Measurements from ENCODE around the gene DOCK2.
A peak's percentile ranks its signal among the peaks of the same experiment; 100 is the strongest.

DOCK2 gene

DNA sequence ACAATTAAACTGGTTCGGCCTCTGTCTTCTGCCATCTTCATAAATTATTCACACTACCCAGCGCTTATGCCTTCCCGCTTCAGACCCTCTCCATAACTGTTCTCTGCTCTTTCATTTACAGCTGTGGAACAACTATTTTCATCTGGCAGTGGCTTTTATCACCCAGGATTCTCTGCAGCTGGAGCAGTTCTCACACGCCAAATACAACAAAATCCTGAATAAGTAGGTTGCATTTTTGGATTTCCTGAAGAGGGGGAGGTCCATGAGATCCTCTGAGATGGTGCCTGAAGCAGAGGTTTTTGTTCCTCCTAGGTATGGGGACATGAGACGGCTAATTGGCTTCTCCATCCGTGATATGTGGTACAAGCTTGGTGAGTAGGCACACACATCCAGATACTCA lies 371.3 kb downstream of the DOCK2 start:
- no peak for DNase-seq

DNA sequence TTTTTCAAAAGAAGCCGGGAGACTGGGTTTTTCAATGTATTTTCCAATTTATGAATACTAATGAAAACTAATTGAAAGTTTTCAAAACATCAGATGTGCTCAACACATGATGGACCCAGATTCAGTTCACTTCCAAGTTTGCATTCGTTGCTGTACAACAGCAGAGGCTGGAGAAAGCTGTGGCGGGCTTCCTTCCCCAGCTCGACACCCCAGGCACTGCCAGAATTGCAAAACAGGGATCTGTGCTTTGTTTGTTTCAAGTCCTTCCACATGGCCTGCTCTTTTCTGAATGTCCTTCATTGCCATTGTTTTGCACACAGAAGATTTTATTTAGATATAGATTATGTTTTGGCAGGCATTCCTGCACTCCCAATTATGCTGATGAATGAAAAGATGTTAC lies 373.5 kb downstream of the DOCK2 start:
- no peak for DNase-seq

DNA sequence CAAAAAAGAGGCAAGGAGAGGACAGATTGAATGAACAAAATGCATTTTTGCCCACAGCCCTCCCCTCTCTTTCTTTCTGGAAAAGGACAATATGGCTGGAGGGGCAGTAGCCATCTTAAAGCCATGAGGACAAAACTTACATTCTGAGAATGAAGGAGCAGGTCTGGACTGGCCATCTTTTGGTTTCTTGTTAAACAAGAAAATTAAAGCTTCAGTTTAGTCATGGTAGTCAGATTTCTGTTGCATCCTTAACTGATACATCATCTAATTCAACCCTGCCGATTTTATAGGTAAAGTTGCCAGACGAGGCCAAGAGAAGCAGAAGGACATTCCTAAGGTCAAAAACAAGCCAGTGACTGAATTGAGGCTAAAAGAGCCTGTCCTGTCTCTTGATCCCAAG lies 374.7 kb downstream of the DOCK2 start:
- no peak for DNase-seq

DNA sequence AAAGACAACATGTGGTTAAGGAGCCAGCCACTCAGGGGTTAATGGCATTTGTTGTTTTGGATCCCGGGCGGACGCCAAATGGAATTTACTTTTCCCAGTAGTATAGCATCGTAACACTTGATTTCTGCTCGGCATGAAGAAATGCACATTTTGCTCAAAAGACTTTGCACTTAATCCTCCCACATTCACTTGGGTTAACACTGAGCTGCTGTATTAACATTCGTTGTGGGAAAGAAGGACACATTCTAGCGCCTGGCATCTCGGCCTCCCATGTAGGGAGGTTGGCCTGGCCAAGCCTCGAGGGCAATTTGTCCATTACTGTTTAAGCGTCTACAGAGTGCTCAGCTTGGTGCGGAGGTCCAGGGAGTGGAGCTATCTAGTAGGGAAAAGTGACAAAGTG lies 375.5 kb downstream of the DOCK2 start:
- DNase-seq: no peak

DNA sequence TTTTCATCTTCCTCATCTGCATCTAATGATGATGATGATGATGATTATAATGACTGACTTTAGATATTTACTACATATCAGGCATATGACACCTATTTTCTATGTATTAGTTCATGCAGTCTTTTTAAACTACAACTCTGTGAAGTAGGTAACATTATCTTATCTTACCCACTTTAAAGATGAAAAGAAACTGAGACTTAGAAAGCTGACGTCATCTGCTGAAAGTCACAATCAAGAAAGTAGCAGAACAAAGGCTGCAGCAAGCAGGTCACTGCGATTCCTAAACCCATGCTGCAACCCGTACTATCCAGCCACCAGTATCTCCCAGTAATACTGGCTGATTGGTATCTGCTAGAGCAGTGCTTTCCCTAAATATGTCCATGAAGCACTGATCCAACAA lies 383.3 kb downstream of the DOCK2 start:
- no peak for DNase-seq

DNA sequence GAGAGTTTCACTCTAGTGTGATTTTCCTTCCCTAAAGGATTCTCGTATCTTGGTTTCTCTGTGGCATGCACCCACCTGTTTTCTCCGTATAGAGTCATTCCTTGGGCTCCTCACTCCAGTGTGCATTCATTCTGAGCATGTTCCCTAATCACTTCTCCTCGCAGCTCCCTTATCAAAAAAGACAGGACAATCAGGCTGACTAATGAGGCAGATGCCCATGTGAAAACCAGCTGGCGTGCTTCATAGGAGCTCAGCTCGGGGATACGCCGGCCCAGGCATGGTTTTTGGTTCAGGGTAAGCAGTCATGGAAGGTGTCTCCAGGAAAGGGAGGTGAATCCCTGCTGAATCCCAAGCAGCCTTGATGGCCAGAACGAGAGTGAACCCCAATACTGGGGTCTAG lies 384.4 kb downstream of the DOCK2 start:
- no peak for DNase-seq

DNA sequence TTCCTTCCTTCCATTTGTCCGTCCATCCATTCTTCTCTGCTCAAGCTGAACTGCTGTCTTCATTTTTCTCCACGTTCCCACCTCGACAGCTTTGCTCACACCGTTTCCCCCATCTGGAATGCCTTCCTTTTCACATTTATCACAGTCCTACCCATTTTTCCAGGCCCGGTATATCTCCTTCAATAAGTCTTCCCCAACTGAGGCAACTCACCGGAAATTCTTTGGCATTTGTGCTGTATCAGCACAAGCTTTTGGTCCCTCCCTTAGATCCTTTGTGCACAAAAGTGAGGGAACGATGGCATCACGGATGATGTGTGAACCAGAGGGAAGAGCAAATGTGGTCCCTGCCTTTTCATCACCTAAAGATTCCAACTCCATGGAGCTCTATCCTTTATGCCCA lies 388.8 kb downstream of the DOCK2 start:
- no peak for DNase-seq

DNA sequence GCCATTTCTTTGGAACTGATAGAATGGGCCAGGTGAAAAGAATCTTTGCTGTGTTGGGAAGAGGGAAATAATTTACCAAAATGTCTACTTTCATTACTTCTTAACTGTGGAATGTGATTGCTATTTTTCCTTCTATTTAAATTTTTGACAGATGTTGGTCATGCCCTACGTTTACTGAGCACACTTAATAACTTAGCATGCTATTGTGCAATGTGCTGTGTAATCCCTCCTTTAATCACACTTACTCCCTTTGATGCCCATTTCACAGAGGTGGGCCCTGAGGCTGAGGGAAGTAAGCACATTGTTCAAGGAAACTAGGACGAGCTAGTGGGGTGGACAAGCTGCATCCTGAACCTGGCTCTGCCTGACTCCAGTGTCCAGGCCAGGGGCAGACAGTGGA lies 391.0 kb downstream of the DOCK2 start:
- no peak for DNase-seq

DNA sequence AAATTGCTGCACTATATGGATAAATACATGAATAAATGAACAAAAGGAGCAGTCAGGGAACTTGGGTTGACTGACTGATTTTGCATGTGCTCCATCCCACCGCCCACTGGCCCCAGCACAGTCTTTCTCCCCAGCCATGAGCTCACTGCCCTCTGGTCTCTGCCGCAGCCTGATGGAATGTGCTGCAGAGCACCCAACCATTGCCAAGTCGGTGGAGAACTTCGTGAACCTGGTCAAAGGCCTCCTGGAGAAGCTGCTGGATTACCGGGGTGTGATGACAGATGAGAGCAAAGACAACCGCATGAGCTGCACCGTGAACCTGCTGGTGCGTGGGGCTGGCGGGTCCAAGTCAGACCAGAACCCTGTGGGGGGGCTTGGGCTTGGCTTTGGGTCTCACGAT lies 397.2 kb downstream of the DOCK2 start:
- no peak for DNase-seq

DNA sequence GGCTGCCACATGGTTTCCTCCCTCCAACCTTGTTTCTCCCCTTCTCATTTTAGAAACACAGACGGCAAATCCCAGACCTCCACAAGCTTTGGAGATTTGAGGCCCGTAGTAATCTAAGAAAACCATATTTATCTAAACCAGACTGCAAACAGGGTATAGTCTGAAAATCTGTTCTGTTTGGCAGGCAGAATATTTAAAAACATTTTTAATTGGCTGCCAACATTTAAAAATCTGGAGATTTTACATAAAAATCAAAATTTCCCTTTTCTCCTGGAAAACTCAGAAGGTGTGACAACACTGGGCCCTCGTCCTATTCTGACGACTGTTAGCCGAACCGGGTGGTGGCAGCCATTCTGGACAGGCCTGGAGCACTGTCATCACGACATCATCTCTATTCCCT lies 401.2 kb downstream of the DOCK2 start:
- DNase-seq: no peak

DNA sequence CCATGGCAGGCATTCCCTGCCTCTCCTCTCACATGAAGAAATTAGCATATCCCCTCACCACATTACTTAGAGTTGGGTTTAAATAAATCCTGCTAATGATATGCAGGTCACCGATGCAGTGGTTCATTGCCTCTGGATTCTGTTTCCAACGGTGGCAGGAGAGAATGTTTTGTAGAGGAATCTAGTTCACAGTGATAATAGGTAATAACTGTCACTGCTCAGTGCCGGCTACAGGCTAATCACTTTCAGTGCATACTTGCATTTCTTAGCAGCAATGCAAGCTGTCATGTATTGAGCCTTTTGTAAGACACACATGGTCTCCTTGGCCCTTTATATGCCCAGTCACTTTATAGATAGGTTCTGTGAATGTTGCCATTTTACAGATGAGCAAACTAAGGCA lies 402.8 kb downstream of the DOCK2 start:
- DNase-seq: no peak

DNA sequence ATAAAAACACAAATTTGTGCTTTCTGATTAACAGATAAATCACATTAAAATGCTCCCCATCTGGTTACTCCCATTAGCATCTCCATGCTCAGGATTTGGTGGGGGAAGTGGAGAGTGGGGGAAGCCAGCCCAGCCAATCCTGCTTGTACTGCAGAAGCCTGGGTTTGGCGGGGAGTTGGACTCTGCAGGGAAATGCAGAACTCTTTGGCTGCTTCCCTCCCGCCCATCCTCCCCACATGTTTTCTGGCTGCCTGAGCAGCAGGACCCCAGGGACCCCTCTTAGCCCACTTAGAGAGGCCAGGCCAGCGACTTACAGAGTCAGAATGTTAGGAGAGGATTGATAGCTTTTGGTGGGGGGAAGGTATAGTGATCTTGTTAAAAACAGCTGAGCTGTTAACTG lies 409.2 kb downstream of the DOCK2 start:
- DNase-seq: no peak

DNA sequence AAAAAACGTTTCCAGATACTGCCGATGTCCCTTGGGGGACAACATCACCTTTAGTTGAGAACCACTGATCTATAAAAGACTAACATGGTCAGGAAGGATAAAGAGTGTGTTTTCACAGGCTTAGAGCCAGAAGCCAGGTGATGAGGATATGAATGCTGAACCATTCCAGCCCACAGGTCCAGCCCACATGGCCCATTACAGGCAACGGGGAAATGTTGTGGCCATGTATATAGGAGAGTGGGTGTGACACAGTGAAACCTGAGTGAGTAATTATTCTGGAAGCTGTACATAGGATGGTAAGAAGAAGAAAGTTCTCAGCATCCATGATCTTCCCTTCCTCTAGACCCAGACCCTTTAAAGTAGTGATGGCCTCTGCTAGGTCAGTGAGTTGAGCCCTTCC lies 412.6 kb downstream of the DOCK2 start:
- DNase-seq: no peak

DNA sequence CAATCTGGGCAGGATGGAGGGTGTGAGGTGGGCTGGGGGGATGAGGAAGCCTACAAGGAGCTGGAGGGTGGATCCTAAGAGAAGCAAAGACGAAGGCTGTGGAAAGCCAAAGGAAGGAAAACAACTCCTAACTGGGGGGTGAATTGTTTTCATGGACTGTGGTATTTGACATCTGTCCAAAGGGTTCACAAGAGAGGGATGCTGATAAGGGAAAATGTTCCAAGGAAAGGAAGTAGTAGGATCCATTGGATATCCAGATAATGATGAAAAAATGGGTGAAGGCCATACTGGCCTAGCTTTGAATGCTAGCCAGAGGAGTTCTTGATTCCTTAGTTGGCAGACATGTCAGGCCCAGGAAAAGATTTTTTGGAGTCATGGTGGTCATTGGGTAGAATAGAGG lies 416.8 kb downstream of the DOCK2 start:
- DNase-seq: no peak

DNA sequence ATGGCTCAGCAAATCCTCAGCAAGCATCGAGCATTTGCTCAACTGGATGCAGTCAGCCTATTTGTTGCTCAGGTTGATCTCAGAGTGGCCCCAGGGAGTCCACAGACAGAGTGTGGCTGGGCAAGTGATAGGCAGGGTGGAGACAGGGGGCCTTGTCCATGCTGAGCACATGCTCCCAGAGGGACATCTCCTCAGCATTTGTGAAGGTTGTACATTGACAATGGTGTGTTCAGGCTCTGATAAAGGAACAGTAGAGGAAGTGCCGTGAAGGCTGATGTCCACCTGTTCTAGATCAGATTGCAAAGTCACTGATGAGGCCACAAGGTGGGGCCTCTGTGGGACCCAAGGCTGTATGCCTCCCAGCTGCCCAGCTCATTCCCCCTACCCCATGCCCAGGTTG lies 418.5 kb downstream of the DOCK2 start:
- no peak for DNase-seq

DNA sequence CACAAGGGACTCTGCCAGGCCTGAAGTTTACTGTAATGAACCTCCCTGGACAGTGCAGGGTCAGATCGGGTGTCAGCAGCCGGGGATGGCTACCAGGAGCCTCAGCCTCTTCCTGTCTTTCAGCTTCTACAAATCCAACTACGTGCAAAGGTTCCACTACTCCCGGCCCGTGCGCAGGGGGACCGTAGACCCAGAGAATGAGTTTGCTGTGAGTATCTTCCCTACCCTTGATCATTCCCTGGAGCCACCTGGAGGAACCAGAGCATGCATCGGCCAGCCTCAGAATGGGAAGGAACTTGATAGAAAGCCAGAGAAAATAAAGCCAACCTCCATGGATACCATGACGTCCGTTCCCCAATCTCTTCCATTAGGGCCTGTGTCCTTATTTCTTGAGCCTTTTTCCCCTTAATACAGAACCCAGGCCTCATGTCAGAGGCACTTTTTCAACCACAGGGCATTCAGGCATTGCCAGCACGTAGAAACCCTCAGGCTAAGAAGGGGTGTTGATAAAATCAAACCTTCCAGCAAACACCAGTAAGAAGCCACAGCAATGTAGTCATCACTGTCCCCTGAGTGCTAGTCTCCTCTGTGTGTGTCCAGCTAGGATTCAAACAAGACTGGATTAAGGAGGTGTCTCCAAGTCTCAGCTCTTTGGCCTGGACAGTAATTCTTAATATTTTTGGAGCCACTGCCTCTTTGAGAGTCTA lies 419.6 kb downstream of the DOCK2 start:
- DNase-seq: peak; percentile 7

DNA sequence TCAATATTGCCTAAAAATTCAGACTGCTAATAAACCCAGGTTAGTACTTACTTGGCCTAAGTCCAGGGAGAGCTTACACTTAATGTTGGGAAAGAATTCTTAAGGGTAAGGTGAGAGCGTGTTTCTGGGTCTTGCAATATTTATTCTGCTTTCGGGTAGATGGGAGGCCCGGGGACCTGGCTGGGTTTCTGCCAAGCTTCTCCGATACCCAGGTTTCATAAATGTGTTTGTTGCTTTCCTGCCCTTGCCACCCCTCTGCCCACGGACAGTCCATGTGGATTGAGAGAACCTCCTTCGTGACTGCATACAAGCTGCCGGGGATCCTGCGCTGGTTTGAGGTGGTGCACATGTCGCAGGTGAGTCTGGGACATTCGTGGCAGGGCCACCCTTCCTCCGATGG lies 420.2 kb downstream of the DOCK2 start:
- DNase-seq: no peak

DNA sequence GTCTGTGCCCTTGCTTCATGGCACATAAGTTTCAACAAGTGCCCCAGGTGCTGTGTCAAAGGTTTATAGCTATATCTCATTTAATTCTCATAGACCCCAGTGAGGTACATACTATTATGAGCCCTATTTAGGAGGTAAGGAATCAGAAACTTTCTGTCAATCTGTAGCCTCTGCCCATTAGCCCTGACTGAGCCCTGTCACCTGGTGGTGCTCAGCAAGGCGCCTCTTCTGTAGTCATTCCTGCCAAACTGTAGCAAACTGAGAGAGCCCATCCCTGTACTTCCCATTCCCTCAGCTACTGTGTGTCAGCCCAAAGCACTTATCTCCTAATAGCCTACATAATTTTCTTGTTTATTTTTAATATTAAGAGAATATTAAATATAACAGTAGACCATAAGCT lies 422.1 kb downstream of the DOCK2 start:
- DNase-seq: no peak

DNA sequence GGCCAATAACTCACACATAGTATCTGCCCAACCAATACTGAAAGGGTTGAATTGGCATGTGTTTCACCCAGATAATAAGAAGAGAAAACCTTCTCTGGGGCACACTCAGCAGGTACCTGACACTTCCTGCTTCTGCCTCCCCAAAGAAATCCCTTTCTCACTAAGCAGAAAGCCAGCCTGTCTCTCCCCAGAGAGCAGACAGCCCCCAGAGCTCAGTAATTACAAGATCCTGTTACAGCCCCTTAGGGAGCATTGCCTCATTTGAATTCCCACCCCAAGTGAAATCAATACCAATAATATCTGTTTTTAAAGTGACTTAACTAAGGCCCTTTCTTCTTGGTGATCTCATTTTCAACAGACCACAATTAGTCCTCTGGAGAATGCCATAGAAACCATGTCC lies 430.1 kb downstream of the DOCK2 start:
- no peak for DNase-seq

DNA sequence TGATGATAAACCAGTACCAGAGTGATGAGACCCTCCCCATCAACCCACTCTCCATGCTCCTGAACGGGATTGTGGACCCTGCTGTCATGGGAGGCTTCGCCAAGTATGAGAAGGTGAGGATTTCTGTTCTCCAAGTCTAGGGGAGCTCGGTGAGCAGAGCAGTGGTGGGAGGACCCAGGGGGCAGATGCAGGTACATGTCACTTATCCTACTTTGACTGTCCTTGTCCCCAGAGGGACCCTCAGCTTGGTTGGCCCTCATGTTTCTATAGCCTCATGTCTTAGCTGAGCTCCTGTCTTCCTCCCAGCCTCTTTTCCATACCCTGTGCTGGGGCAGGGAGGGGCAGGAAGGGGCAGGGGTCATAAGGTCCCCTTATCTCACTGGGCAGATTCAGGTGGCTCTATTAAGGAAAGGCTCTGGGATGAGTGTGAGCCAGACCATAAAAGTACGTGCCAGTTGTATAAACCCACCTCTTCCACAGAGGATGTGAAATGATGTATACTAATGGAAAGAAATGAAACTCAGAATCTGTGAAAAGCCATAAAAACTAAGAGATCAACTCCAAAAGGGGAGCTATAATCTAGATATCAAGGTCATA lies 430.6 kb downstream of the DOCK2 start:
- no peak for DNase-seq

DNA sequence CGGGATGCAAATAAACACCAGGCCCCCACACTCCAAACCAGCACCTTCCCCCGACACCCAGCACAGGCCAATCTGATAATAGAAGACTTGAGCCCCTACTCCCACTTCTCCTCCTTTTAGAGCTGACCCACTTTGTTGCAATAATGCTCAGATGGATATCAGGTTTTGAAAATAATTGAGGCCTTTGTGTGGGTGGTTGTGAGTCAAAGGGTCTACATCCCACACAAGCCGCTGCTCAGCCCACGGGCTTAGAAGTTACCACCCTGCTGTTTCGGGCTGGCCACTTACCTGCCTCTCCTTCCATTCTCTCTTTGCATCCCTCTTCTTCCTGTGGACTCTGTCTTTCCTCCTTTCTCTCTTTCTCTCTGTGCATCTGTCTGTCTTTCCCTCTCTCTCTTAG lies 432.4 kb downstream of the DOCK2 start:
- DNase-seq: no peak

DNA sequence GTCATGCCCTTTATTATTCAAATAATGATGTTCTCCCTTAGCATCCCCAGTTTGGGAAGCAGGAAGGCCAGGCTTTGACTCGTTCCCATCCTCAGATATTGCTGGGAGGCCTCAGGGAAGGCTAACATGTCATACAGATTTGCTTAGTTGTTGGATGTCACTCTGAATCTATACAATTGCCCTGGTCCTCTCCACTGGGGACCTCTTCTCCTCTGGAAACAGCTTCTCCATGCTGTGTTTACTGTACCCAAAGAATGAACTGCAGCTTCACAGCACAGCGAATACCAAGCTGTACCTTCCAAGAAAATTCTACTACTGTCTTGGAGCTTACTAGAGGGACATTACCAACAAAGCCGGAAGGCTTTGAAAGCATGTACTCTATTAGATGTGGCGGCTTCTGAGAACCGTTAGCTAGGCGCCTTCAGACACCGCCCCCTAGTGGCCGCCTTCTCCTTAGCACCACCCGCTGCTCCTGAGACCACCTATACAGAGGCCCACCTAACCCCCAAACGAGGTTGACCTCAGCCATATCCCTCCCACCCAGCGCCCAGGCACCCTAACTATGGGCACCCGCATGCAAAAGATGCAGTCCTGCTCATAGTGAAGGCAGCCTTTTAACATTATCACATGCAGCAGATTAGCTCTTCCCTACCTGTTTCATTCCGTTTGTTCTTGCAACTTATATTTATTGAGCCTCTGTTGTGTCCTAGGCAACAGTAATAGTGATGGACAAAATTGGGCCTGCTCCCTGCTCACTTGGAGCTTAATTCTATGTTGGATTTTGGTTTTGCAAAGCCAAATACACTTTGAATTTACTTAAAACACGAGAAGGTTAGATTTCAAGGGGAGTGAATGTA lies 433.7 kb downstream of the DOCK2 start:
- no peak for DNase-seq

DNA sequence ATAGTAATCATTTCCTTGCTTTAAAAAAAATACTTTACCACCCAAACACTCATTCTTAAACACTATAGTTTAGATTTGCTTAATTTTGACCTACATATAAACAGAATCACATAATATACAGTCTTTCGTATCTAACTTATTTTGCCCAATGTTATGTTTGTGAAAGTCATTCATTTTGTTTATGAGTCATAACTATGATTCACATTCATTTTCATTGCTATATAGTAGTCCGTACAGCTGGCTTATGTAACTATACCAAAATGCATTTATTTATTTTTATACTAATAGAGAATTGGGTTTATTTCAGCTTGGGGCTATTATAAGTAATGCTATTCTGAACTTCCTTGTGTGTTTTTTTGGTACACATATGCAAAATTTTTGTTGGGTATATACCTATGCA lies 434.7 kb downstream of the DOCK2 start:
- no peak for DNase-seq

DNA sequence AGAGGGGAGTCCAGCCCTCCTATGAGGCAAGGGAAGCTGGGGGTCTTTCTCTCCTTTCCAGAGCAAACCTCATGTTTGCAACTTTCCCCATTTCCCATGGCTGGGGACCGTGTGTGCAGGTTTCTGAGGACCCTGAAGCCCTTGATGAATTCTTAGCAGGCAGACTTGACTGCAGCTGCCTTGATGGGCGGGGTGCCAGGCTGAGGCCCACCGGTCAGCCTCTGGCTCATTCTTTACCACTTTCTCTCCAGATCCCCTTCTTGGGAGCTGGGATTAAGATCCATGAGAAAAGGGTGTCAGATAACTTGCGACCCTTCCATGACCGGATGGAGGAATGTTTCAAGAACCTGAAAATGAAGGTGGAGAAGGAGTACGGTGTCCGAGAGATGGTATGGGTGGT lies 438.6 kb downstream of the DOCK2 start:
- DNase-seq: no peak
